GM21447 (cell line): ENCODE results near the gene SLC2A3.
"Not testable (repeated sequence)": the region's sequence is repeated elsewhere in the genome, so short reads cannot be mapped to it uniquely, and the experiment has no call there.

Experiments used
- ATAC-seq: cut with Tn5 transposase; IDR thresholded peaks from one replicate; pipeline ENCODE4 v1.9.1; 2021; ENCODE audit not compliant: unreplicated experiment

SLC2A3 gene

GRCh38 chr12:7935590-7936581, at the start of gene SLC2A3:
Gene SLC2A3, minus strand, starts transcription at chr12:7936187. Its CDS starts 153 bp downstream, at chr12:7936034.
- no peak for ATAC-seq

- ATAC-seq, result no peak
Observed at GRCh38 chr12:7984900-7985299, 48.9 kb upstream of the SLC2A3 start.

- not testable (repeated sequence) for ATAC-seq
Observed at GRCh38 chr12:7983460-7983859, 47.5 kb upstream of the SLC2A3 start.

- not testable (repeated sequence) for ATAC-seq
Observed at GRCh38 chr12:7983019-7983418, 47.0 kb upstream of the SLC2A3 start.

GRCh38 chr12:7982332-7982735, 46.3 kb upstream of the SLC2A3 start:
- not testable (repeated sequence) for ATAC-seq

- no peak for ATAC-seq
Observed at GRCh38 chr12:7981446-7981845, 45.5 kb upstream of the SLC2A3 start.

GRCh38 chr12:7977351-7978124, 41.6 kb upstream of the SLC2A3 start:
- peak; percentile 90 for ATAC-seq

- ATAC-seq, result no peak
Observed at GRCh38 chr12:7973457-7973825, 37.5 kb upstream of the SLC2A3 start.

- ATAC-seq, result no peak
Observed at GRCh38 chr12:7972734-7973456, 36.9 kb upstream of the SLC2A3 start.

- ATAC-seq, result not testable (repeated sequence)
Observed at GRCh38 chr12:7972269-7972668, 36.3 kb upstream of the SLC2A3 start.

GRCh38 chr12:7971765-7972164, 35.8 kb upstream of the SLC2A3 start:
- not testable (repeated sequence) for ATAC-seq

- ATAC-seq, result peak; percentile 82
Observed at GRCh38 chr12:7970475-7971252, 34.7 kb upstream of the SLC2A3 start.

GRCh38 chr12:7966563-7966962, 30.6 kb upstream of the SLC2A3 start:
- ATAC-seq, result no peak

GRCh38 chr12:7964669-7965068, 28.7 kb upstream of the SLC2A3 start:
- not testable (repeated sequence) for ATAC-seq

GRCh38 chr12:7961395-7962178, 25.6 kb upstream of the SLC2A3 start:
- ATAC-seq, result no peak

GRCh38 chr12:7959701-7960121, 23.7 kb upstream of the SLC2A3 start:
- peak; percentile 46 for ATAC-seq

GRCh38 chr12:7959278-7959677, 23.3 kb upstream of the SLC2A3 start:
- ATAC-seq, result no peak

GRCh38 chr12:7954877-7955276, 18.9 kb upstream of the SLC2A3 start:
- not testable (repeated sequence) for ATAC-seq

- ATAC-seq, result not testable (repeated sequence)
Observed at GRCh38 chr12:7954418-7954817, 18.4 kb upstream of the SLC2A3 start.
